GM12865 (cell line): ENCODE data around the gene CASP10.
"Not testable (repeated sequence)": the region's sequence is repeated elsewhere in the genome, so short reads cannot be mapped to it uniquely, and the experiment has no call there.

ENCODE experiments used
- DNase-seq: peaks from one replicate; pipeline ENCODE4 v3.0.0; 2010; ENCODE audit warnings: low read depth
- H3K4me3 ChIP-seq: 2 replicates; pipeline ENCODE4 v1.5.1; 2011; ENCODE audit warnings: mild to moderate bottlenecking, low read depth, low read length, control low read depth
- TF ChIP-seq, protein P1 (sequence below): IDR thresholded peaks from 2 replicates; pipeline ENCODE4 v1.5.1; 2011; ENCODE audit warnings: low read length, control low read depth, low read depth, inconsistent platforms; ENCODE audit not compliant: insufficient read depth; ENCODE audit errors: missing control alignments

Gene CASP10

DNA sequence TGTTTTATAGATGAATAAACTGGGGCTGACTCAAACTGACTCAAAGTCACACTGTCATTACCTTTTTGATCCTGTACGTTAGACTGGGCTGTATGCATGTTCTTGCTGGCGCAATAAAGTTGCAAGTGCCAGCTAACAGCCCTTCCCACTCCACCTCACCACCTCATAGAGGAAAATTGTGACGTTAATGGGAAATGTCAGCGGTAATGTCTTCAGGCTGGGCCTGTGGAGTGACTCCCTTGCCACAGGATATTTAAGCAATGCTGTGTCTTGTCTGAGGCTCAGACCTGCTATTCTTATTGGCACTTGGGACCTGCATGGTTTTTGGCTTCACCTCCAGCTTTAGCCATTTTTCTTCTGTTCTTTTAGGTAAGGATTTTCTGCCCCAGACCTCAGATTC lies 25.2 kb upstream of the CASP10 start:
- no peak overlapping the region for H3K4me3 ChIP-seq
- TF ChIP-seq, protein P1, sequence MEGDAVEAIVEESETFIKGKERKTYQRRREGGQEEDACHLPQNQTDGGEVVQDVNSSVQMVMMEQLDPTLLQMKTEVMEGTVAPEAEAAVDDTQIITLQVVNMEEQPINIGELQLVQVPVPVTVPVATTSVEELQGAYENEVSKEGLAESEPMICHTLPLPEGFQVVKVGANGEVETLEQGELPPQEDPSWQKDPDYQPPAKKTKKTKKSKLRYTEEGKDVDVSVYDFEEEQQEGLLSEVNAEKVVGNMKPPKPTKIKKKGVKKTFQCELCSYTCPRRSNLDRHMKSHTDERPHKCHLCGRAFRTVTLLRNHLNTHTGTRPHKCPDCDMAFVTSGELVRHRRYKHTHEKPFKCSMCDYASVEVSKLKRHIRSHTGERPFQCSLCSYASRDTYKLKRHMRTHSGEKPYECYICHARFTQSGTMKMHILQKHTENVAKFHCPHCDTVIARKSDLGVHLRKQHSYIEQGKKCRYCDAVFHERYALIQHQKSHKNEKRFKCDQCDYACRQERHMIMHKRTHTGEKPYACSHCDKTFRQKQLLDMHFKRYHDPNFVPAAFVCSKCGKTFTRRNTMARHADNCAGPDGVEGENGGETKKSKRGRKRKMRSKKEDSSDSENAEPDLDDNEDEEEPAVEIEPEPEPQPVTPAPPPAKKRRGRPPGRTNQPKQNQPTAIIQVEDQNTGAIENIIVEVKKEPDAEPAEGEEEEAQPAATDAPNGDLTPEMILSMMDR = no peak
- DNase-seq = no peak

- no peak overlapping the region for H3K4me3 ChIP-seq
- peak; percentile 75 for DNase-seq
- TF ChIP-seq, protein P1 = peak; percentile 58
Observed at GRCh38 chr2:201158111-201158929, 24.6 kb upstream of the CASP10 start.

DNA sequence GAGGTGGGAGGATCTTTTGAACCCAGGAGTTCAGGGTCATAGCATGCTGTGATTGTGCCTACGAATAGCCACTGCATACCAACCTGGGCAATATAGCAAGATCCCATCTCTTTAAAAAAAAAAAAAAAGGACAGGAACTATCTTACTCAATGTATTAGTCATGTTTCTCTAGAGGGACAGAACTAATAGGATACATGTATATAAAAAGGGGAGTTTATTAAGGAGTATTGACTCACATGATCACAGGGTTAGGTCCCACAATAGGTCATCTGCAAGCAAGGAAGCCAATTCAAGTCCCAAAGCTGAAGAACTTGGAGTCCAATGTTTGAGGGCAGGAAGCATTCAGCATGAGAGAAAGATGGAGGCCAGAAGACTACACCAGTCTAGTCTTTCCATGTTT lies 18.8 kb upstream of the CASP10 start:
- no peak overlapping the region for H3K4me3 ChIP-seq
- TF ChIP-seq, protein P1 = no peak
- DNase-seq = no peak

DNA sequence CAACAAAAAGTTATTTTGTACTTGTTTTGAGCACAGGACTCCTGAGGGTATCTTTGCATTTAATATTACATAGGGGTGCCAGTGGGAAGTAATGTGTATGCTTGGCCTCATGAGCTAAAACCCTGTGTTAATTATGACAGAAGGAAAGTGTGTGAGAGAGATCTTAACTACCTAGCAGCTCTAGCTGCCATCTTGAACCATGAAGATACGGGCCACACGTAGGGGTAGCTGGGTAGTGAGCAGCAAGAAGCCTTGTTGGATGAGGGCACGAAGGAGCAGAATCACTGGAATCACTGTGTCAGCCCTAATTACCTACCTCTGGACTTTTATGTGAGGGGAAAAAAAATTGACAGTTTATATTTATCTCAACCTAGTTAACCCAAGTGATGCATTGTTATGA lies 15.4 kb upstream of the CASP10 start:
- TF ChIP-seq, protein P1 = no peak
- H3K4me3 ChIP-seq = no peak overlapping the region
- no peak for DNase-seq

- not testable (repeated sequence) for H3K4me3 ChIP-seq, DNase-seq
Observed at GRCh38 chr2:201168496-201168895, 14.4 kb upstream of the CASP10 start.

GRCh38 chr2:201171259-201171814 lies 11.6 kb upstream of the CASP10 start:
- H3K4me3 ChIP-seq = no peak overlapping the region
- TF ChIP-seq, protein P1 = no peak
- no peak for DNase-seq

DNA sequence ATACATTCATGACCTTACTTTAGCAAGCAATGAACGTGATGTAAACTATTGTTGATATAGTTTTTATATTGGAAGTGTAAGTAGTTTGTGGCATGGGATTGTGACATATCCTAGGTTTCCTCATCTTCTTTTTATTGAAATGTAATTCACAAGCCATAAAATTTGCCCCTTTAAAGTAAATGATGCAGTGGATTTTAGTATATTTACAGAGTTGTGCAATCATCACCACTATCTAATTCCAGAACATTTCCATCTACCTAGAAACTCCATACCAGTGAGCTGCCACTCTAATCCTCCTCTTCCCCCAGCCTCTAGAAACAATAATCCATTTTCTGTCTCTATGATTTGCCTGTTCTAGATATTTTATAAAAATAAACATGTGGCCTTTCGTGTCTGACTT lies 10.7 kb upstream of the CASP10 start:
- H3K4me3 ChIP-seq = no peak overlapping the region
- TF ChIP-seq, protein P1 = no peak
- DNase-seq = no peak
